Stimulated activated CD8-positive, alpha-beta memory T cell treated with anti-CD3 and anti-CD28 coated beads, Interleukin-12 subunit alpha, Interleukin-12 subunit beta, amount 100 ng/mL, for 24 hours (primary cell): ENCODE results near the gene TM7SF2.

Source experiments
- DNase-seq: peaks from one replicate; pipeline ENCODE4 v3.0.0-alpha.2; 2020; ENCODE audit errors: extremely low read depth

TM7SF2 gene

GRCh38 chr11:65089621-65090020 is 22.1 kb upstream of the TM7SF2 start:
- no peak for DNase-seq

DNA sequence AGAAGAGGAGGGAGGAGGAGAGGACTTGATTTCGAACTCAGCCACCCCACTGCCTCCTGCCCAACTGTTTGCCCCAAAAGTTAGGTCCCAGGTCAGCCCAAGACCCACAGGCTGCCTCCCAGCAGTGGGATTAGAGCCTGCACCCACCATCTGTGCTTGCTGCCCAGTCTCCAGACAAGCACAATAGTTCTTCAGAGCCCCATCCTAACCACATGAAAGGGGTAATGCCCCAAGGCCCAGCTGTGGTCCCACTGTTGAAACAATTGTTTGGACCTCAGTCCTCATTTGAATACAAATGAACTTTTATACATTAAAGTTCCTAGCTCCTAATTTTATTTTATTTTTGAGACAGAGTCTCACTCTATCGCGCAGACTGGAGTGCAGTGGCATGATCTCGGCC is 21.0 kb upstream of the TM7SF2 start:
- no peak for DNase-seq

GRCh38 chr11:65095427-65095826 is 16.2 kb upstream of the TM7SF2 start:
- no peak for DNase-seq

- DNase-seq = peak; percentile 62
These were observed 15.5 kb upstream of the TM7SF2 start, which contains the start of gene VPS51 for GRCh38 chr11:65095974-65096806. Gene VPS51 (plus strand): TSS chr11:65096214. CDS start chr11:65096251, 37 bp downstream.

- no peak for DNase-seq
These were observed 14.7 kb upstream of the TM7SF2 start for GRCh38 chr11:65096926-65097325.

DNA sequence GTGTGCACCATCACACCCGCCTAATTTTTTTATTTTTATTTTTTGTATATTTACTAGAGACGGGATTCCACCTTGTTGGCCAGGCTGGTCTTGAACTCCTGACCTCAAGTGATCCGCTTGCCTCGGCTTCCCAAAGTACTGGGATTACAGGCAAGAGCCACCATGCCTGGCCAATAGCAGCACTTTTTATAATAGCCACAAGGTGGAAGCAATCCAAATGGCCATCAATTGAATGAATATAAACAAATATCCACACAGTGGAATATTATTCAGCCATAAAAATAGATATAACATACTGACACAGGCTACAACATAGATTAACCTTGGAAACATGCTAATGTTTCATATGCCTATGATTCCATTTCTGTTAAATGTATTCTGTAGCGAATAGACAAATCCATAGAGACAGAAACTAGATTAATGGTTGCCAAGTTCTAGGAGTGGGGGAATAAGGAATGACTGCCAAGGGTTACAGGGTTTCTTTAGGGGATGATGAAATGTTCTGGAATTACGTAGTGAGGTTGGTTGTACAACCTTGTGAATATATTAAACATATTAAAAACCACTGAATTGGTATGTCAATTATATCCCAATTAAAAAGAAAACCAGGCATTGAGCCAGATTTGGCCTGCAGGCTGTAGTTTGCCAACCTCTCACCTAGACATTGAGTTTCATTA is 10.9 kb upstream of the TM7SF2 start:
- no peak for DNase-seq

GRCh38 chr11:65102142-65103095 is 9.3 kb upstream of the TM7SF2 start:
- DNase-seq = no peak

- DNase-seq = no peak
These were observed 8.2 kb upstream of the TM7SF2 start for GRCh38 chr11:65103476-65103875.

DNA sequence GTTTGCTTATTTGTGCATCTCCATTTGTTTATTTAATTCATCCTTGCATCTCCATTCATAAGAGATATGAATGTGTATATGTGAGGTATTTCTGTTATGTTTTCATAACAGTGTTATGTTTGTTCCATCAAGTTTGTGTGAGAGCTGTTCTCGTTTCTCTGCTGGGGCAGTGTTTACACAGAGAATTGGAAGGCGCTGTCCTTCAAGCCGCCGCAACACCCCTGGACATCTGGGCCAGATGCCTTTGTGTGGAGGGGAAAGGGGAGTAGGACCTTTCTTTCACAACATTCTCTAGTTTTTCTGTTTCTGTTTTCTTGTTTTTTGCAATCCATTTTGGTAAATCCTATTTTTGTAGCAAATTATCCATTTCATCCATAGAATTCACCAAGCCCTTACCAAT is 7.0 kb upstream of the TM7SF2 start:
- DNase-seq = no peak

GRCh38 chr11:65107078-65107477 is 4.6 kb upstream of the TM7SF2 start:
- no peak for DNase-seq

- DNase-seq = no peak
These were observed 3.8 kb upstream of the TM7SF2 start for GRCh38 chr11:65107751-65108468.

DNA sequence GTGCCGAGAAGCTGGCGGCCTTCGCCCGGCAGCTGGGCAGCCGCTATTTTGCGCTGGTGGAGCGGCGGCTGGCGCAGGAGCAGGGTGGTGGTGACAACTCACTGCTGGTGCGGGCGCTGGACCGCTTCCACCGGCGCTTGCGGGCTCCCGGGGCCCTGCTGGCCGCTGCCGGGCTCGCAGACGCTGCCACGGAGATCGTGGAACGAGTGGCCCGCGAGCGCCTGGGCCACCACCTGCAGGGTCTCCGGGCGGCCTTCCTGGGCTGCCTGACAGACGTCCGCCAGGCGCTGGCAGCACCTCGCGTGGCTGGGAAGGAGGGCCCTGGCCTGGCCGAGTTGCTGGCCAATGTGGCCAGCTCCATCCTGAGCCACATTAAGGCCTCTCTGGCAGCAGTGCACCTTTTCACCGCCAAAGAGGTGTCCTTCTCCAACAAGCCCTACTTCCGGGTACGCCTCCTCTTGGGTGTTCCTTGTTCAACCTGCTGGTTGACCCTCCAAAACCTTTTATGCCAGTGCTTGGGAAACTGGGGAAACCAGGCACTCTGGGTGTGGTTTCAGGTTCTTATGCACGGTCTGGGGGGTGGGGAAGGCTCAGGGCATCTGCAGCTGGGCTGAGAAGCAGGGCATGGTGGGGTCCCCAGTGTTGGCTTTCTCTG is 3.1 kb upstream of the TM7SF2 start:
- DNase-seq = no peak

DNA sequence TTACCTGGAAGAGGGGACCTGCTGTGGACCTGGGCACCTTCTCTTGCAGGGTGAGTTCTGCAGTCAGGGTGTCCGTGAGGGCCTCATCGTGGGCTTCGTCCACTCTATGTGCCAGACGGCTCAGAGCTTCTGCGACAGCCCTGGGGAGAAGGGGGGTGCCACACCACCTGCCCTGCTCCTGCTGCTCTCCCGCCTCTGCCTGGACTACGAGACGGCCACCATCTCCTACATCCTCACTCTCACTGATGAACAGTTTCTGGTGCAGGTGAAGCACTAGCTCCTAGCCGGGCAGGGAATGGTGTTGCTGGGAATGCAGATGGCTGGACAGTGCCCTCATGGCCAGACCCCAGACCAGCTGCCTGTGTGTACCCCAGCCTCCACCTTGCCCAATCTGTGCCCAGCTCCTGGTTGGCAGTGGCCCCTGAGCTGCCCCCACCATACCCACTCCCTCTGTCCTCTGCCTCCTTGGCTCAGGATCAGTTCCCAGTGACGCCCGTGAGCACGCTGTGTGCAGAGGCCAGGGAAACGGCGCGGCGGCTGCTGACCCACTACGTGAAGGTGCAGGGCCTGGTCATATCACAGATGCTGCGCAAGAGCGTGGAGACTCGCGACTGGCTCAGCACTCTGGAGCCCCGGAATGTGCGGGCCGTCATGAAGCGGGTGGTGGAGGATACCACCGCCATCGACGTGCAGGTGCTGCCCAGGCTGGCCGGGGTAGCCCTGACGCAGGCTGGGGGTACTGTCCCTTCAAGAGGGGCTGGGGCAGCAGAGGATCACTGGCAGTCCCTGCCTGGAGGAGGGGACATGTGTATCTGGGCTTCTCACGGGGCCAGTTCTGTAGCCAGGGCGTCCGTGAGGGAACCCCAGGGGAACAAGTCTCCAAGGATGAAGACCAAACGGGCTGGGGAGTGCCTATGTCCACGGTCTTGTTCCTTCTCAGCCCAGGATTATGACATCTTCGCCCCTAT is 2.2 kb upstream of the TM7SF2 start:
- DNase-seq = no peak

DNA sequence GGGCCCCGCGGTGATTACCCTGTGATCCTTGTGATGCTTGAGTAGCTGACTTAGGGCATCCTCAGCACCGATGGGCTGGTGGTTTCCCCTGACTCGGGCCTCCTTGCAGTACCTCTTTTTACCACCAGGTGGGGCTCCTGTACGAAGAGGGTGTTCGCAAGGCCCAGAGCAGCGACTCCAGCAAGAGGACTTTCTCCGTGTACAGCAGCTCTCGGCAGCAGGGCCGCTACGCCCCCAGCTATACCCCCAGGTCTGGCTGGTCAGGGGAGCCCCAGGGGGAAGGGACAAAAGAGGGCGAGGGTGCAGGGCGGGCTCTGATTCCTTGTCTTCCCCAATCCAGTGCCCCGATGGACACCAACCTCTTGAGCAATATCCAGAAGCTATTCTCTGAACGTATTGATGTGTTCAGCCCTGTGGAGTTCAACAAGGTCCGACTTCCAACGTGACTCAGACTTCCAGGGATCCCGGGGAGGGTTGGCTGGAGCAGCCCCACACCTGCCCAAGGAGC is 1.3 kb upstream of the TM7SF2 start:
- peak; percentile 75 for DNase-seq

- no peak for DNase-seq
These were observed 421 bp upstream of the TM7SF2 start for GRCh38 chr11:65111159-65111743.

DNA sequence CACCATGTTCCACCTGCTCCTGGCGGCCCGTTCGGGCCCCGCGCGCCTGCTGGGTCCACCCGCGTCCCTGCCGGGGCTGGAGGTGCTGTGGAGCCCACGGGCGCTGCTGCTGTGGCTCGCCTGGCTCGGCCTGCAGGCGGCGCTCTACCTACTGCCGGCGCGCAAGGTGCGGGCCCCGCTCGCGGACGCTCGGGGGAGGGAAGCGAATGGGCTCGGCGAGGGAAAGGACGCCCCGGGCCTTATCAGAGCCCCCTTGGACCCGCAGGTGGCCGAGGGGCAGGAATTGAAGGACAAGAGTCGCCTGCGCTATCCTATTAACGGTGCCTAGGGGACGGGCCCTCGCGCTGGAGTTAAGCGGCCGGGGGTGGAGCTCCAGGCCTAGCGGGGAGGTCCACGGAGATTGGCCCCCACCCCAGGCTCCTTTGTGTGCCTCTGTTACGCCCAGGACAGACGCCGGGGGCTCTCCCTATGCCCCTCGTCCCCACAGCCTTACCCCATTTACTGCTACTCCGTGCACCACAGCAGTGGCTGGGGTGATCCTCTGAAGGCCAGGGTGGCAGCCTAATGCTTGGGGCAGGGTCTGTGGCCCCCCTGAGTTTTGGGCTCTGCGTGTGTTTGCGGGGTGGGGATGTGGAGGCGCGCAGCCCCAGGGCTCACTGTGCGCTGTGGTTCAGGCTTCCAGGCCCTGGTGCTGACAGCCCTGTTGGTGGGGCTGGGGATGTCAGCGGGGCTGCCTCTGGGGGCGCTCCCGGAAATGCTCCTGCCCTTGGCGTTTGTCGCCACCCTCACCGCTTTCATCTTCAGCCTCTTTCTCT is 1.1 kb downstream of the TM7SF2 start:
- no peak for DNase-seq

DNA sequence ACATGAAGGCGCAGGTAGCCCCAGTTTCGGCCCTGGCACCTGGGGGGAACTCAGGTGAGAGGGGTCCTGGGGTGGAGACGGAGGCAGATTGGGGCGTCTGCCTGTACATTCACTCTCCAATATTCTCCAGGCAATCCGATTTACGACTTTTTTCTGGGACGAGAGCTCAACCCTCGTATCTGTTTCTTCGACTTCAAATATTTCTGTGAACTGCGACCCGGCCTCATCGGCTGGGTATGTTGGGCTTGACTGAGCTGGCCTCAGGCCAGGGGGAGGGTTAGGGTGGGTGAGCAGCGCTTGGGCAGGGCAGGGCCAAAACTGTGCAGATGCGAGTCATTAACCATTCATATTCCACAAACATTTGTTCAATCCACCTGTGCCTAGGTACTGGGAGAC is 1.7 kb downstream of the TM7SF2 start:
- no peak for DNase-seq

GRCh38 chr11:65113839-65114238 is 2.2 kb downstream of the TM7SF2 start:
- DNase-seq = no peak
